T-helper 1 cell treated with Interleukin-12 subunit alpha and Interleukin-12 subunit beta and Interleukin-4 antibody, amounts not matched to agents 30 ng/mL and 1 ng/mL, for 36 hours (primary cell): Measurements from ENCODE around the gene TNC. TPM values are rescaled to one million over a fixed set of nuclear protein-coding genes. Genes with fewer than 3 reads are reported as not detected.

Experiments used
- intact Hi-C: fragments of 100-400 bp; cut with micrococcal nuclease; formaldehyde crosslinking; loops from one replicate; pipeline ENCODE4 v1.15.1; 2024
- total RNA-seq: library from RNA; stranded (reverse); gene quantifications from 2 replicates; pipeline ENCODE4 v1.2.3, GENCODE V29; 2022

TNC gene
- 0.05 TPM in 2 replicates for total RNA-seq

GRCh38 chr9:115117999-115118878, at the start of gene TNC:
Gene TNC, minus strand, starts transcription at chr9:115118157. Its CDS starts 27,139 bp downstream, at chr9:115091018.
- intact Hi-C loops: no loop called here

GRCh38 chr9:115167175-115167574, 49.2 kb upstream of the TNC start:
- intact Hi-C loops: no loop called here

DNA sequence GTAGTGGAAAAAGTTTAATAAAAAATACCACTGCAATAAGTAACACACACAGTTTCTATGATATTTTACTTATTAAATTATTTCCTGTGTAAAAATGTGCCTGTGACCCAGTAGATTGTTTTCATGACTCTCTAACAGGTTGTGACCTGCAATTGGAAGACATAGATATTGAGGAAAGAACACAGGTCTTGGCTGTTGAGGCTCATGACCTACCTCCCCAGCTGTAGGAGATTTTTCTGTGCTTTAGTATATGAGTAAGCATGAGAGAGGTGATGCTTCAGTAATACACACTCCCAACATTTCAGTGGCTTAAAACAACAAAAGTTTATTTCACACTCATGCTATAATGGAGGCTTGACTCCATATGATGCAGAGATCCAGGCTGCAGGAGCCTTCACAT, 47.3 kb upstream of the TNC start:
- intact Hi-C loops: no loop called here

GRCh38 chr9:115164511-115164974, 46.6 kb upstream of the TNC start:
- intact Hi-C loops: no loop called here

DNA sequence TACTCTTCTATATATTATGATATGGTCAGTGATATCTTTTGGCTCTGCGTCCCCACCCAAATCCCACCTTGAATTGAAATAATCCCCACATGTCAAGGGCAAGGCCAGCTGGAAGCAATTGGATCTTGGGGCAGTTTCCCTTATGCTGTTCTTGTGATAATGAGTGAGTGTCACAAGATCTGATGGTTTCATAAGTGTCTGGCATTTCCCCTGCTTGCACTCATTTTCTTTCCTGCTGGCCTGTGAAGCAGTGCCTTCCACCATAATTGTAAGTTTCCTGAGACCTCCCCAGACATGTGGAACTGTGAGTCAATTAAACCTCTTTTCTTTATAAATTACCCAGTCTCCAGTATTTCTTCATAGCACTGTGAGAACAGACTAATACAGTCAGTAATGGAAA, 45.0 kb upstream of the TNC start:
- intact Hi-C loops: no loop called here

DNA sequence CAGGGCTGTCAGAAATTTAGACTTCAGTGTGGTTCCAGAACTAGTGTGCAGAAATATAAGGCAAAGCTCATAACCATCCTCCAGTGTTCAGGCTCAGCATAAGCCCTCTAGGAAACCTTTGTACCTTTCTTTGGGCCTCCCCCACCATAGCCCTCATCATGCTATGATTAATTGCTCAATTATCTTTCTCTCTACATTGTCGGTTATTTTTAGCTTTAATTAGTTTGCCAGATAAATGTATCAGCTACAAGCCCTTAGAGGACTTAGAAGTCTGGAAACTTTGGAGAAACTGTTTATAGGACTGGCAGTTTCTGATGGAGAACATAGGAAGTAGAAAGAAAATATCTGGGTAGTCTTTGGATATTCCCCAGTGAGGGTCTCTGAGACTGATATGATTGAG, 43.5 kb upstream of the TNC start:
- intact Hi-C loops: no loop called here

GRCh38 chr9:115158661-115159481, 40.9 kb upstream of the TNC start:
- intact Hi-C loops: no loop called here

- intact Hi-C loops: no loop called here
Measured at GRCh38 chr9:115157245-115157674, 39.3 kb upstream of the TNC start.

DNA sequence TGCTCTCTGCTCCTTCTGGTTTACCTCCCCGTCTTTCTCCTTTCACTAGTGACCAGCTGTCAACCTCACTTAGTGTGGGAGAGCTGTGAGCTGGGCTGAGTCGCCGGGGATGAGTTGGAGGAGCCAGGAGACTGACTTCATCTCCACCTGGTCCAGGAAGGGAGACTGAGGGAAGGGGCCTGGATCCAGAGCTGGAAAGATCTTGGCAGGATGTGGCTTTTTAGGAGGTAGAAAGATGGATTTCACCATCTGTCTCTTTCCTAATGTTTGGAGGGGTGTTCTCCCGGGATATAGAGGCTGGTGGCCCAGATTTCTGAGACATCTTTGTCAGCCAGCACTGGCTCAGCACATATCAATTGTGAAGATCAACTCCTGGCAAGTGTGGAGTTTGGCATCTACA, 37.1 kb upstream of the TNC start:
- intact Hi-C loops: no loop called here

GRCh38 chr9:115154617-115155016, 36.7 kb upstream of the TNC start:
- intact Hi-C loops: no loop called here

DNA sequence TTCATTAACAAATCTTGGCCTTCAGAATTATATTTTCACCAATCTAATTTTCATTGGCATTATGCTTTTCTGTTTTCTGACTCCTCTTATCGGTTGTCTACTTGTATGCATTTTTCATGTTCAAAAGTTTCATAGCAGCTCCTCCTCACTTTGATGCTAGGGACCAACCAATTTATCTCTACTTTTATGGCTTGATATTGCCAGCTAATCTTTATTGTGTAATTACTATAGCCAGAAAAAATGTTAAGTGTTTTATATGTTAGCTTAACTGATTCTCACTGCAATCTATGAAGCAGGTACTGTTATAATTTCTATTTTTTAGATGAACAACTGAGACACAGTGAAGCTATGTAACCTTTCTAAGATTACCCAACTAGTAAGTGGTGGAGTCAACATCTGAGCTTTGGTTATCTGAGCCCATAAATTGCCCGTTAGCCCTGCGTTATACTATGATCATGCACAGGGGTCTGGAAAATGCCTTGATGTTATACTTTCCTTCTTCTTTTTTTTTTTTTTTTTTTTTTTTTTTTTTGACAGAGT, 34.4 kb upstream of the TNC start:
- intact Hi-C loops: no loop called here

DNA sequence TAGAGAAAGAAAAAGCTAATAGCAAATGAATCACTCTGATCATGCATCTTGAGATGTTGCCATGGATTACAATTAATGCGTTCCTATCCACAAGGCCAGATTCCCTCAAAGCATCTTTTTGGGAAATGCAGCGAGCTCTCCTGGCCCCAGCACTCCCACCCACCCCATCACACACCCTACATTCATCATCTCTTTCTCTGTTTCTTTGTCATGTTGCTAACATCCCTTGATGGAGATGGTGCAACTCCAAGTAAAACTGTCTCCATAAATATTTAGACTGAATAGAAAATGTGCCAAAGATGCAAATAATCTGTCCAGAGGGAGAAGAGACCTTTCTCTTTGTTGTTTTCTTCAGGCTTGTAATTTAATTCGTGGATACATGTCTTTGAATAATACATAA, 30.8 kb upstream of the TNC start:
- intact Hi-C loops: no loop called here

- intact Hi-C loops: no loop called here
Measured at GRCh38 chr9:115146581-115147021, 28.6 kb upstream of the TNC start.

DNA sequence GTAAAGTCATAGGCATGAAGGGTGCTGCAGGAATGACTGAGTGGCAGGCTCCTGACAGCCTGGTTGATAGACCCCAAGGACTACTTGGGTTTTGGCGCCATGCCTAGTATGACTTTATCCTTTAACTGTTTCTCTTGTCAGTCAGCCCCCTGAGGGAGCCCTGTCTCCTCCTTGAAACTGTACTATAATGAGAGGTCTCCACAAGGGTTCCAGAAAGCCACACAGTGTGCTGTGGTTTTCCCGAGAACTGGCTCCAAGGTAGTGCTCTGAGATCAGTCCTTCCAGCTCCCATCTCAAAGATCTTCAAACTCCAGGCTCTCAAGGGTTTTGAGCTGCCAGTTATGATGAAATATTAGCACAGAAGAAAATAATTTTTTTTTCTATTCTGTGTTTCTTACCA, 26.7 kb upstream of the TNC start:
- intact Hi-C loops: loop anchor here (5.0 kb wide), 1 partner anchor 462 kb away; the partner anchor contains the start of gene TEX48

- intact Hi-C loops: loop anchor here (5.0 kb wide), 1 partner anchor 461 kb away; the partner anchor contains the start of gene TEX48
Measured at GRCh38 chr9:115143689-115144088, 25.7 kb upstream of the TNC start.

- intact Hi-C loops: loop anchor here (5.0 kb wide), 1 partner anchor 460 kb away; the partner anchor contains the start of gene TEX48
Measured at GRCh38 chr9:115142517-115143270, 24.7 kb upstream of the TNC start.

- intact Hi-C loops: loop anchor here (5.0 kb wide), 1 partner anchor 460 kb away; the partner anchor contains the start of gene TEX48
Measured at GRCh38 chr9:115142090-115142489, 24.1 kb upstream of the TNC start.

- intact Hi-C loops: loop anchor here (2.0 to 5.0 kb wide), 2 partner anchors 63 to 459 kb away; partner anchors contain the start of gene TEX48
Measured at GRCh38 chr9:115141612-115142011, 23.7 kb upstream of the TNC start.

GRCh38 chr9:115138151-115138550, 20.2 kb upstream of the TNC start:
- intact Hi-C loops: loop anchor here (2.0 kb wide), 1 partner anchor 17 kb away; no protein-coding TSS in a partner anchor

DNA sequence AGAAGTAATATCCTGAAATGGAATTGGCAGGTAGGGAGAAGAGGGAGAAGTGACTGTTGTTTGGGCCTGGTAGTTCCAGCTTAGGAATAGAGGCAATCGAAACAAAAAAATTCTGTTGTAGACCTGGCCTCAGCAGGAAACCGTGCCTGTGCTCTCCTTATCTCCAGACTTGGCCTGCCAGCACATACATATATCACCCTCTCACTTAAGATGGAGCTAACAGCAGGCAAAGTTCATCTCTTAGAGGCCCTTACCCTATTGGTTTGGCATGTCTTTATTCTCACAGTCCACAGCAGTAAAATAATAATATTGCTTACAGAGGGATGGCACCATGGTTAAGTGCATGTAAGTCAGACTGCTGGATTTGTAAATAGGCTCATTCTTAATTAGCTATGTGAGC, 19.6 kb upstream of the TNC start:
- intact Hi-C loops: no loop called here
